Measurements from ENCODE around the gene WNT3A. TPM values are rescaled to one million over a fixed set of nuclear protein-coding genes. Genes with fewer than 3 reads are reported as not detected.

Gene WNT3A
- polyA plus RNA-seq, 1 donor (not counting 4 experiments of a cell fraction or from before 2014, with no cell fraction given) = 0.07 TPM

DNA sequence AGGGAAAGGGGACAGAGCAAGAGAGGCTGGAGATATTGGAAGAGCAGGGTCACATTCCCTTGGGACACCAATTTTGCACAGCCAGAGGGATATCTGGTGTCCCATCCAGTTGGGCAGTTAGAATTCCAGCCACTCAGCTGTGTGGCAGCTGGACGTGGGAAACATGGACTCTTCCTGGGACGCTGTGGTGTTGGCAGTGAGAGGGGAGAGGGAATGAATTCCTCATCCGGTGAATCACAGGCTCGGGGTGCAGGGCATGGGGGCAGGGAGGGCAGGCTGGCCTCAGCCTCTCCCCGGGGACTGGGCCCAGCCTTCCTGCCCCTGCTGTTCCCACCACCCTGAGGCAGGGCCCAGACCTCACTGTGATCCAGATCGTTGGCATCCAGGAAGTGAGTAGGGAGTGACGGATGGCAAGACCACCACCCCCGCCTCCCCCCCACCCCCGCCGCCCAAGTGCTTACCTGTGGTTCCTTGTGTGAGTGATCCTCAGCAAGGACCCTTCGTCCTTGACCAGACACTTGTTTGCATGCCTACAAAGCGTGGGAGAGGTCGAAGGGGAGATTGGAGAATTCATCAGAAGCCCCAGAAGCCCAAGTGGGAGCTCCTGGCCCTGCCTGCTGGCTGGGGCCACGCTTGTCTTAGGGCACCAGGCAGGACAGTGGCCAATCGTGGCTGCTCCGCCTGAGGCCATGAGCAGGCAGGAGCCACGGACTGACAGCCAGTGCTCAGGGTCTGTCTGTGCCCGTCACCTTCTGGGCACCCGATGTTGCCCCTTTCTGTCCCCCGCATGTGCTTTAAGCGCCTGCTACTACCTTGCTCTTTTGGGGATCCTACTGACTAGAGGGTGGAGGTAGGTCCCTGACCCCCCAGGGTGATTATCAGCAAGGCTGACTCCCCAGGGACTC lies 8.7 kb downstream of the WNT3A start:
- Histone ChIP-seq H3K4me1 (ENCODE audit: control insufficient read depth, extremely low read depth, insufficient read depth, low read length) (peaks cover 32% of the 10 kb centered on the region), H3K27me3 (ENCODE audit: control insufficient read depth, extremely low read depth, insufficient read depth, low read length) (peaks cover 7% of the 10 kb centered on the region), H4K20me1 (ENCODE audit: control insufficient read depth, extremely low read depth, insufficient read depth, low read length) (no peaks in the 10 kb centered on the region), H3K9me3 (ENCODE audit: control insufficient read depth, low read depth, low read length) (no peaks in the 10 kb centered on the region), H2AFZ (ENCODE audit: control insufficient read depth, low read length) (peak overlapping the region; percentile 71), H3K4me2 (ENCODE audit: control insufficient read depth, extremely low read depth, insufficient read depth, low read depth, low read length) (peak overlapping the region; percentile 66), H3K4me3 (ENCODE audit: control insufficient read depth in 2 of 3, extremely low read depth in 1 of 3, insufficient read depth in 2 of 3, low read depth in 1 of 3, low read length in 3 of 3) (no peak overlapping the region), H3K9me1 (ENCODE audit: control insufficient read depth, extremely low read depth, insufficient read depth, low read length) (no peaks in the 10 kb centered on the region), H3K27ac (ENCODE audit: control insufficient read depth, insufficient read depth, low read length) (peak overlapping the region; percentile 47), H3K79me2 (ENCODE audit: control insufficient read depth, insufficient read depth, low read length) (no peaks in the 10 kb centered on the region), H3K9ac (ENCODE audit: control insufficient read depth, extremely low read depth, insufficient read depth, low read length) (peak overlapping the region; percentile 1), H3K36me3 (ENCODE audit: control insufficient read depth in 2 of 2, extremely low read depth in 1 of 2, insufficient read depth in 2 of 2, low read length in 2 of 2) (no peaks in the 10 kb centered on the region)
- DNase-seq (ENCODE audit: low read depth, low spot score) (no peak), FAIRE-seq (no peak)
- TF ChIP-seq, protein P1, sequence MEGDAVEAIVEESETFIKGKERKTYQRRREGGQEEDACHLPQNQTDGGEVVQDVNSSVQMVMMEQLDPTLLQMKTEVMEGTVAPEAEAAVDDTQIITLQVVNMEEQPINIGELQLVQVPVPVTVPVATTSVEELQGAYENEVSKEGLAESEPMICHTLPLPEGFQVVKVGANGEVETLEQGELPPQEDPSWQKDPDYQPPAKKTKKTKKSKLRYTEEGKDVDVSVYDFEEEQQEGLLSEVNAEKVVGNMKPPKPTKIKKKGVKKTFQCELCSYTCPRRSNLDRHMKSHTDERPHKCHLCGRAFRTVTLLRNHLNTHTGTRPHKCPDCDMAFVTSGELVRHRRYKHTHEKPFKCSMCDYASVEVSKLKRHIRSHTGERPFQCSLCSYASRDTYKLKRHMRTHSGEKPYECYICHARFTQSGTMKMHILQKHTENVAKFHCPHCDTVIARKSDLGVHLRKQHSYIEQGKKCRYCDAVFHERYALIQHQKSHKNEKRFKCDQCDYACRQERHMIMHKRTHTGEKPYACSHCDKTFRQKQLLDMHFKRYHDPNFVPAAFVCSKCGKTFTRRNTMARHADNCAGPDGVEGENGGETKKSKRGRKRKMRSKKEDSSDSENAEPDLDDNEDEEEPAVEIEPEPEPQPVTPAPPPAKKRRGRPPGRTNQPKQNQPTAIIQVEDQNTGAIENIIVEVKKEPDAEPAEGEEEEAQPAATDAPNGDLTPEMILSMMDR (optimal IDR thresholded peaks at IDR 0.05 in 1 of 3, IDR thresholded peaks at IDR 0.05 in 1 of 3, conservative IDR thresholded peaks at IDR 0.05 in 1 of 3; ENCODE audit: extremely low read depth in 1 of 3, insufficient read depth in 2 of 3, low read length in 3 of 3) = no peak
- no peak for TF ChIP-seq EZH2 (IDR thresholded peaks at IDR 0.05; ENCODE audit: low read length)
- dilution Hi-C loops (cut with MboI; ENCODE audit: extremely low pct_ligation_motif_present, low sequenced_read_pairs) = no loop called here

DNA sequence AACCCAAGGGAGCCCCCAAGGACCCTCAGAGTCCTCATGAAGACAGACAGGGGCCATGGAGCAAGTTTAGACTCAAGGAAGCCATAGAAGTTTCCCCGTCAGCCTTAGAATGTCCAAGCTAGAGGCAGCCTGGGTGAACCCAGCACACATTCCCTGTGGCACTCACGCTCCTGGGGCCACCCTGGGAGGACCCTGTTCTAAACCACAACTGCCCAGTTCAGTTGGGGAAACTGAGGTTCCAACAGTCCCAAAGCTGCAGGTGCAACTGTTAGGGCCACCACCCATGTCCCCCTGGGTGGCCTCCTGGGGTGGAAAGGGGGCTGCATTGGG lies 9.3 kb downstream of the WNT3A start:
- Histone ChIP-seq H3K9ac (ENCODE audit: control insufficient read depth, extremely low read depth, insufficient read depth, low read length) (no peak overlapping the region), H3K4me2 (ENCODE audit: control insufficient read depth, extremely low read depth, insufficient read depth, low read depth, low read length) (no peak overlapping the region), H3K9me3 (ENCODE audit: control insufficient read depth, low read depth, low read length) (no peaks in the 10 kb centered on the region), H4K20me1 (ENCODE audit: control insufficient read depth, extremely low read depth, insufficient read depth, low read length) (no peaks in the 10 kb centered on the region), H3K4me3 (ENCODE audit: control insufficient read depth in 2 of 3, extremely low read depth in 1 of 3, insufficient read depth in 2 of 3, low read depth in 1 of 3, low read length in 3 of 3) (no peak overlapping the region), H3K9me1 (ENCODE audit: control insufficient read depth, extremely low read depth, insufficient read depth, low read length) (no peaks in the 10 kb centered on the region), H3K4me1 (ENCODE audit: control insufficient read depth, extremely low read depth, insufficient read depth, low read length) (peaks cover 32% of the 10 kb centered on the region), H2AFZ (ENCODE audit: control insufficient read depth, low read length) (no peak overlapping the region), H3K79me2 (ENCODE audit: control insufficient read depth, insufficient read depth, low read length) (no peaks in the 10 kb centered on the region), H3K27ac (ENCODE audit: control insufficient read depth, insufficient read depth, low read length) (no peak overlapping the region), H3K27me3 (ENCODE audit: control insufficient read depth, extremely low read depth, insufficient read depth, low read length) (peaks cover 7% of the 10 kb centered on the region), H3K36me3 (ENCODE audit: control insufficient read depth in 2 of 2, extremely low read depth in 1 of 2, insufficient read depth in 2 of 2, low read length in 2 of 2) (no peaks in the 10 kb centered on the region)
- no peak for FAIRE-seq
- TF ChIP-seq, protein P1 (optimal IDR thresholded peaks at IDR 0.05 in 1 of 3, IDR thresholded peaks at IDR 0.05 in 1 of 3, conservative IDR thresholded peaks at IDR 0.05 in 1 of 3; ENCODE audit: extremely low read depth in 1 of 3, insufficient read depth in 2 of 3, low read length in 3 of 3) = no peak
- TF ChIP-seq EZH2 (IDR thresholded peaks at IDR 0.05; ENCODE audit: low read length) = no peak
- dilution Hi-C loops (cut with MboI; ENCODE audit: extremely low pct_ligation_motif_present, low sequenced_read_pairs) = no loop called here
- DNase-seq (ENCODE audit: low read depth, low spot score) = no peak

Data from keratinocyte (primary cell).